ENCODE measurements around the gene TAF11L4.
"Not testable (repeated sequence)": the region's sequence is repeated elsewhere in the genome, so short reads cannot be mapped to it uniquely, and the experiment has no call there.

The TAF11L4 gene

GRCh38 chr5:17521501-17521900 lies at the start of gene TAF11L4:
TAF11L4 (plus strand) TSS chr5:17521801.
- H3K4me3 ChIP-seq (ENCODE audit: low read depth in 1 of 2, low read length in 2 of 2); H3K36me3 ChIP-seq (ENCODE audit: control insufficient read depth in 1 of 2, insufficient read depth in 2 of 2, low read length in 2 of 2); H3K4me1 ChIP-seq (ENCODE audit: control insufficient read depth in 1 of 2, insufficient read depth in 2 of 2, low read length in 2 of 2); H3K27me3 ChIP-seq (ENCODE audit: control insufficient read depth in 1 of 2, insufficient read depth in 2 of 2, low read length in 2 of 2); H3K27ac ChIP-seq (ENCODE audit: low read depth, low read length); H3K9me3 ChIP-seq (ENCODE audit: control insufficient read depth in 1 of 2, low read length in 2 of 2); H3K9ac ChIP-seq (ENCODE audit: low read depth in 1 of 2, low read length in 2 of 2): not testable (repeated sequence)

DNA sequence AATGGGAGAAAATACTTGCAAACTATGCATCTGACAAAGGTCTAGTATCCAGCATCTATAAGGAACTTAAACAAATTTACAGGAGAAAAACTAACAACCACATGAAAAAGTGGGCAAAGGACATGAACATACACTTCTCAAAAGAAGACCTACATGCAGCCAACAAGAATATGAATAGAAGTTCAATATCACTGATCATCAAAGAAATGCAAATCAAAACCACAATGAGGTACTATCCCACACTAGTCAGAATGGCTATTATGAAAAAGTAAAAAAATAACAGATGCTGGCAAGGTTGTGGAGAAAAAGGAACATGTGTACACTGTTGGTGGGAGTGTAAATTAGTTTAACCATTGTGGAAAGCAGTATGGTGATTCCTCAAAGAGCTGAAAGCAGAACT lies 46.5 kb upstream of the TAF11L4 start:
- not testable (repeated sequence) for H3K9ac ChIP-seq (ENCODE audit: low read depth in 1 of 2, low read length in 2 of 2); H3K9me3 ChIP-seq (ENCODE audit: control insufficient read depth in 1 of 2, low read length in 2 of 2); H3K4me3 ChIP-seq (ENCODE audit: low read depth in 1 of 2, low read length in 2 of 2); H3K4me1 ChIP-seq (ENCODE audit: control insufficient read depth in 1 of 2, insufficient read depth in 2 of 2, low read length in 2 of 2); H3K27me3 ChIP-seq (ENCODE audit: control insufficient read depth in 1 of 2, insufficient read depth in 2 of 2, low read length in 2 of 2); H3K27ac ChIP-seq (ENCODE audit: low read depth, low read length); H3K36me3 ChIP-seq (ENCODE audit: control insufficient read depth in 1 of 2, insufficient read depth in 2 of 2, low read length in 2 of 2)

GRCh38 chr5:17477043-17477442 lies 44.6 kb upstream of the TAF11L4 start:
- no peak overlapping the region for H3K4me3 ChIP-seq (ENCODE audit: low read depth in 1 of 2, low read length in 2 of 2)
- H3K9me3 ChIP-seq (ENCODE audit: control insufficient read depth in 1 of 2, low read length in 2 of 2) = no peaks in the 10 kb centered on the region
- H3K27ac ChIP-seq (ENCODE audit: low read depth, low read length) = no peak overlapping the region
- H3K36me3 ChIP-seq (ENCODE audit: control insufficient read depth in 1 of 2, insufficient read depth in 2 of 2, low read length in 2 of 2) = no peaks in the 10 kb centered on the region
- H3K27me3 ChIP-seq (ENCODE audit: control insufficient read depth in 1 of 2, insufficient read depth in 2 of 2, low read length in 2 of 2) = no peaks in the 10 kb centered on the region
- no peak overlapping the region for H3K9ac ChIP-seq (ENCODE audit: low read depth in 1 of 2, low read length in 2 of 2)
- no peaks in the 10 kb centered on the region for H3K4me1 ChIP-seq (ENCODE audit: control insufficient read depth in 1 of 2, insufficient read depth in 2 of 2, low read length in 2 of 2)

DNA sequence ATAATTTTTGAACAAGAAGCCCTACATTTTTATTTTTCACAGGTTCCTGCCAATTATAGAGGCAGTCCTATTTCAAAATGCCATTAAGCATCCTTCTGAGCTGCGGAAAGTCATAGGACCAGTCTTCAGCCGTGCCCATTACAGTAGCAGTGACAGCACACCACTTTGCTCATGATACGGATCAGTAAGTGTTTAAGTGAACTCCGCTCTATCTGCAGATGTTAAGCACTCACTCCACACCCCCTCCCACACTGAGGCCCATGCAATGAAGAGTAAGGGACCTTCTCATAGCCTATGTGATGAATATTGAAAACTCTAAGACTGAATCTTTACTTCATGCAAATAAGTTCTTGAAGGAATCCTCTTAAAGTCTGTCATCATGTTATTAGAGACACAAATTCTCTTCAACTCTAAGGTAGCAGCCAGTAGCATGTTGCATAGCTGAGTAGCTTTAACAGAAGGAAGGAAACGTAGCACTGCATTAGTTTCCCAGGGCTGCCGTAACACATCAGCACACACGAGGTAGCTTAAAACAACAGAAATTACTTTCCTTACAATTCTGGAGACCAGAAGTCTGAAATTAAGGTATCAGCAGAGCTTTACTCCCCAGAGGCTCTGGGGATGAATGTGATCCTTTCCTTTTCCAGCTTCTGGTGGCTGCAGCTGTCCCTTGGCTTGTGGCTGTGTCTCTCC lies 43.9 kb upstream of the TAF11L4 start:
- Histone ChIP-seq H3K9me3 (ENCODE audit: control insufficient read depth in 1 of 2, low read length in 2 of 2) (no peaks in the 10 kb centered on the region), H3K4me1 (ENCODE audit: control insufficient read depth in 1 of 2, insufficient read depth in 2 of 2, low read length in 2 of 2) (no peaks in the 10 kb centered on the region), H3K27me3 (ENCODE audit: control insufficient read depth in 1 of 2, insufficient read depth in 2 of 2, low read length in 2 of 2) (no peaks in the 10 kb centered on the region), H3K27ac (ENCODE audit: low read depth, low read length) (no peak overlapping the region), H3K4me3 (ENCODE audit: low read depth in 1 of 2, low read length in 2 of 2) (no peak overlapping the region), H3K36me3 (ENCODE audit: control insufficient read depth in 1 of 2, insufficient read depth in 2 of 2, low read length in 2 of 2) (no peaks in the 10 kb centered on the region), H3K9ac (ENCODE audit: low read depth in 1 of 2, low read length in 2 of 2) (no peak overlapping the region)

GRCh38 chr5:17481378-17481777 lies 40.2 kb upstream of the TAF11L4 start:
- H3K27ac ChIP-seq (ENCODE audit: low read depth, low read length) = no peak overlapping the region
- H3K9ac ChIP-seq (ENCODE audit: low read depth in 1 of 2, low read length in 2 of 2) = no peak overlapping the region
- H3K27me3 ChIP-seq (ENCODE audit: control insufficient read depth in 1 of 2, insufficient read depth in 2 of 2, low read length in 2 of 2) = no peaks in the 10 kb centered on the region
- no peaks in the 10 kb centered on the region for H3K4me1 ChIP-seq (ENCODE audit: control insufficient read depth in 1 of 2, insufficient read depth in 2 of 2, low read length in 2 of 2)
- no peaks in the 10 kb centered on the region for H3K9me3 ChIP-seq (ENCODE audit: control insufficient read depth in 1 of 2, low read length in 2 of 2)
- H3K4me3 ChIP-seq (ENCODE audit: low read depth in 1 of 2, low read length in 2 of 2) = no peak overlapping the region
- H3K36me3 ChIP-seq (ENCODE audit: control insufficient read depth in 1 of 2, insufficient read depth in 2 of 2, low read length in 2 of 2) = no peaks in the 10 kb centered on the region

- H3K4me1 ChIP-seq (ENCODE audit: control insufficient read depth in 1 of 2, insufficient read depth in 2 of 2, low read length in 2 of 2) = no peaks in the 10 kb centered on the region
- no peak overlapping the region for H3K4me3 ChIP-seq (ENCODE audit: low read depth in 1 of 2, low read length in 2 of 2)
- no peak overlapping the region for H3K27ac ChIP-seq (ENCODE audit: low read depth, low read length)
- H3K36me3 ChIP-seq (ENCODE audit: control insufficient read depth in 1 of 2, insufficient read depth in 2 of 2, low read length in 2 of 2) = no peaks in the 10 kb centered on the region
- H3K27me3 ChIP-seq (ENCODE audit: control insufficient read depth in 1 of 2, insufficient read depth in 2 of 2, low read length in 2 of 2) = no peaks in the 10 kb centered on the region
- no peaks in the 10 kb centered on the region for H3K9me3 ChIP-seq (ENCODE audit: control insufficient read depth in 1 of 2, low read length in 2 of 2)
- H3K9ac ChIP-seq (ENCODE audit: low read depth in 1 of 2, low read length in 2 of 2) = no peak overlapping the region
Observed at GRCh38 chr5:17482790-17483189, 38.8 kb upstream of the TAF11L4 start.

GRCh38 chr5:17486464-17487173 lies 35.0 kb upstream of the TAF11L4 start:
- H3K36me3 ChIP-seq (ENCODE audit: control insufficient read depth in 1 of 2, insufficient read depth in 2 of 2, low read length in 2 of 2); H3K9ac ChIP-seq (ENCODE audit: low read depth in 1 of 2, low read length in 2 of 2): not testable (repeated sequence)

DNA sequence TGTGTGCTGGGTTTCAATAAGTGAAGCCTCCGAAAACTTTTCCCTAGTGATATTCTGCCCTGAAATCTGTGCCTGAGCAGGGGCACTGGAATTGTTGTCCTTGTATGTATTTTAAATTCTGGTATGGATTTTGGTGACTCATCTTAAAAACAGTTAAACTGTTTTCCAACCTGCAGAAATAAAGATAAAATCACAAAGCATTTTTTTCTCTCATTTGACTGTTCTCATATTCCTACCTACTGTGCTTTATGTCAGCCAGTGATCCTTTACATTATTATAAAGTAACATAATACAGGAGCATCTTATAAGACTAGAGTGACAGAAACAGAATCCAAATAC lies 34.5 kb upstream of the TAF11L4 start:
- Histone ChIP-seq H3K9me3 (ENCODE audit: control insufficient read depth in 1 of 2, low read length in 2 of 2) (no peaks in the 10 kb centered on the region), H3K27me3 (ENCODE audit: control insufficient read depth in 1 of 2, insufficient read depth in 2 of 2, low read length in 2 of 2) (no peaks in the 10 kb centered on the region), H3K9ac (ENCODE audit: low read depth in 1 of 2, low read length in 2 of 2) (no peak overlapping the region), H3K4me1 (ENCODE audit: control insufficient read depth in 1 of 2, insufficient read depth in 2 of 2, low read length in 2 of 2) (no peaks in the 10 kb centered on the region), H3K36me3 (ENCODE audit: control insufficient read depth in 1 of 2, insufficient read depth in 2 of 2, low read length in 2 of 2) (no peaks in the 10 kb centered on the region), H3K4me3 (ENCODE audit: low read depth in 1 of 2, low read length in 2 of 2) (no peak overlapping the region), H3K27ac (ENCODE audit: low read depth, low read length) (no peak overlapping the region)

More at GRCh38 chr5:17486464-17487173, 35.0 kb upstream of the TAF11L4 start:
- H3K27me3 ChIP-seq (ENCODE audit: control insufficient read depth in 1 of 2, insufficient read depth in 2 of 2, low read length in 2 of 2); H3K4me1 ChIP-seq (ENCODE audit: control insufficient read depth in 1 of 2, insufficient read depth in 2 of 2, low read length in 2 of 2); H3K4me3 ChIP-seq (ENCODE audit: low read depth in 1 of 2, low read length in 2 of 2); H3K9me3 ChIP-seq (ENCODE audit: control insufficient read depth in 1 of 2, low read length in 2 of 2); H3K27ac ChIP-seq (ENCODE audit: low read depth, low read length): not testable (repeated sequence)

- H3K4me1 ChIP-seq (ENCODE audit: control insufficient read depth in 1 of 2, insufficient read depth in 2 of 2, low read length in 2 of 2); H3K4me3 ChIP-seq (ENCODE audit: low read depth in 1 of 2, low read length in 2 of 2); H3K9ac ChIP-seq (ENCODE audit: low read depth in 1 of 2, low read length in 2 of 2); H3K36me3 ChIP-seq (ENCODE audit: control insufficient read depth in 1 of 2, insufficient read depth in 2 of 2, low read length in 2 of 2); H3K9me3 ChIP-seq (ENCODE audit: control insufficient read depth in 1 of 2, low read length in 2 of 2); H3K27me3 ChIP-seq (ENCODE audit: control insufficient read depth in 1 of 2, insufficient read depth in 2 of 2, low read length in 2 of 2); H3K27ac ChIP-seq (ENCODE audit: low read depth, low read length): not testable (repeated sequence)
Observed at GRCh38 chr5:17491257-17491656, 30.3 kb upstream of the TAF11L4 start.

DNA sequence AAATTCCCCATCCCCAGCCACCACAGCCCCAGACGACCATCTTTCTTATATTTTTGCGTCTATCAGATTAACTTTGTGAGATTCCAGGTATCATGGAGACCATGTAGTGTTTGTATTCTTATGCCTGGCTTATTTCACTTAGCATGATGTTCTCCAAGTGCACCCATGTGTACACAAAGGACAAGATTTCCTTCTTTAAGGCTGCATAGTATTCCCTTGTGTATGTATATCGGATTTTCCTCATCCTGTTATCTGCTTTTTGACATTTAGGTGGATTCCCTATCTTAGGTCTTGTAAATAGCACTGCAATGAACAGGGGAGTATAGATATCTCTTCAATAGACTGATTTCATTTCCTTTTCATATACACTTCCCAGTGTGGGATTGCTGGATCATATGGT lies 28.8 kb upstream of the TAF11L4 start:
- Histone ChIP-seq H3K36me3 (ENCODE audit: control insufficient read depth in 1 of 2, insufficient read depth in 2 of 2, low read length in 2 of 2) (no peaks in the 10 kb centered on the region), H3K4me1 (ENCODE audit: control insufficient read depth in 1 of 2, insufficient read depth in 2 of 2, low read length in 2 of 2) (no peaks in the 10 kb centered on the region), H3K9ac (ENCODE audit: low read depth in 1 of 2, low read length in 2 of 2) (no peak overlapping the region), H3K9me3 (ENCODE audit: control insufficient read depth in 1 of 2, low read length in 2 of 2) (peaks cover 0 to 2% of the 10 kb centered on the region in 2 donors), H3K27me3 (ENCODE audit: control insufficient read depth in 1 of 2, insufficient read depth in 2 of 2, low read length in 2 of 2) (no peaks in the 10 kb centered on the region), H3K27ac (ENCODE audit: low read depth, low read length) (no peak overlapping the region), H3K4me3 (ENCODE audit: low read depth in 1 of 2, low read length in 2 of 2) (no peak overlapping the region)

All from duodenal mucosa (tissue), 2 donors.